ENCODE results near the gene PRR36.

DNA sequence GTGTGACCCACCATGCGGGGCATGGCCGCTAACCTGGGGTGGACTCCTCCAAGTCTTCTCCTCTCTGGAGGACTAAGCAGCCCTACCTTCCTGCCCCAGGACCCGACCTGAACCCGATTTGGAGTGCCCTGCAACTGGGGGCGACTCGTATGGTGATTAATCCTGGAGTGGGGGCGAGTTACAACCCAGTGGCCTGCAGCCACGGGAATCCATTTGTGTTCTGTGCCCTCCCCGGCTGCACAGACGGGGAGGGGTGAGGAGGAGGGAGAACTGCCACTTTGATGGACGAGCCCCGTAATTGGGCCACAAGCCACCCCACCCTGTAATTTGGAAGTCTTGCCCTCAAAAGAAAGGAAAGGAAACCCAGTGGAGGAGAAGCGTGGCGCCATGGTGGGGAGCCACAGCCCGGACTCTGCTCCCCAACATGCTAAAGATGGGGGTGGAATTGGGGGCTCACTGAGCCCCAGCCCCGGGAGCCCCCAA is 18.0 kb downstream of the PRR36 start:
- no peak for TF ChIP-seq CTCF (IDR thresholded peaks at IDR 0.05)
- no peak for TF ChIP-seq POLR2A (IDR thresholded peaks at IDR 0.05)
- TF ChIP-seq POLR2AphosphoS5 (IDR thresholded peaks at IDR 0.05) = no peak
